Neural progenitor cell (in vitro differentiated cells): ENCODE results near the gene MACROD2.

Experiments used
- EZH2phosphoT487 ChIP-seq: fragments of 200-600 bp; sonication (generic); IDR thresholded peaks from 2 replicates; pipeline ENCODE4 v1.6.1; 2017; ENCODE audit warnings: antibody characterized with exemption
- TF ChIP-seq, protein P1 (sequence below): fragments of 200-600 bp; sonication (generic); IDR thresholded peaks from 2 replicates; pipeline ENCODE4 v1.5.1; 2017; ENCODE audit warnings: antibody characterized with exemption, mild to moderate bottlenecking

DNA sequence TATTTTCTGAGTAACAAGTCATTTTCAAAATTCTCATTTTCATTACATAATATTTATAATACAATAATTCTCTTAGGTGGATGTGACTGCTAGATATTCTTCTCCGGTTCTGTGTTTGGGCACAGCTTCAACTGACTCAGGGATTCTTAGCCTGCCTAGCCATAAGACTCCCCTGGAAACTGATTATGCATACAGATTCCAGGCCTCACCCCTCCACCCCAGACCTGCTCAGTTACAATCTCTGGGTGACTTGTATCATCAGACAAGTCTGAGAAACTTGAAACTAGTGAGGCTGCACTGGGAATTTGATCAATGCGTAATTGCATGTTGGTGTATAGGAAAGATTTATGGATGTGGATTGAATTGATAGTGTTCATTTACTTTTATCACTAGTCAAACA, 316.7 kb downstream of the MACROD2 start:
- TF ChIP-seq, protein P1, sequence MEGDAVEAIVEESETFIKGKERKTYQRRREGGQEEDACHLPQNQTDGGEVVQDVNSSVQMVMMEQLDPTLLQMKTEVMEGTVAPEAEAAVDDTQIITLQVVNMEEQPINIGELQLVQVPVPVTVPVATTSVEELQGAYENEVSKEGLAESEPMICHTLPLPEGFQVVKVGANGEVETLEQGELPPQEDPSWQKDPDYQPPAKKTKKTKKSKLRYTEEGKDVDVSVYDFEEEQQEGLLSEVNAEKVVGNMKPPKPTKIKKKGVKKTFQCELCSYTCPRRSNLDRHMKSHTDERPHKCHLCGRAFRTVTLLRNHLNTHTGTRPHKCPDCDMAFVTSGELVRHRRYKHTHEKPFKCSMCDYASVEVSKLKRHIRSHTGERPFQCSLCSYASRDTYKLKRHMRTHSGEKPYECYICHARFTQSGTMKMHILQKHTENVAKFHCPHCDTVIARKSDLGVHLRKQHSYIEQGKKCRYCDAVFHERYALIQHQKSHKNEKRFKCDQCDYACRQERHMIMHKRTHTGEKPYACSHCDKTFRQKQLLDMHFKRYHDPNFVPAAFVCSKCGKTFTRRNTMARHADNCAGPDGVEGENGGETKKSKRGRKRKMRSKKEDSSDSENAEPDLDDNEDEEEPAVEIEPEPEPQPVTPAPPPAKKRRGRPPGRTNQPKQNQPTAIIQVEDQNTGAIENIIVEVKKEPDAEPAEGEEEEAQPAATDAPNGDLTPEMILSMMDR: no peak
- no peak for TF ChIP-seq EZH2phosphoT487
